ENCODE measurements around the gene GALNT9. TPM values are rescaled to one million over a fixed set of nuclear protein-coding genes. Genes with fewer than 3 reads are reported as not detected.

The GALNT9 gene
- total RNA-seq, 2 donors from 2014 or later = 0.14 to 1.0 TPM

DNA sequence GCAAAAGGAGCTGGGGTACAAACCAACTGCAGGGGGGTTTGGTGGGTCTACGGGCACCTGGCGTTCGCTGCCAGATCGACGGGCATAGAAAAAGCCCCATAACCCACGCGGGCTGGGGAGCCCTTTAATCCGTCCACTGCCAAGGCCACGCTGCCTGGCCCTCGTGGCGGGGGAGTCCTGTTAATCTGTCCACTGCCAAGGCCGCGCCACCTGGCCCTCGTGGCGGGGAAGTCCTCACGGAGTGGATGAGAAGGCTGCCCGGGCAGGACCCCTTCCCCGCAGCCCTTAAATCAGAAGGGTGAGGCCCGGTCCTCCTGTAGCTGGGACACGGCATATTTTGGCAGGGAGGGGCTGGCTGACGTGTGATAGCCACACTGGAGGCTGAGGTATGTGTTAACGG, 99.0 kb downstream of the GALNT9 start:
- Histone ChIP-seq H3K27me3 (replicated peaks; ENCODE audit: insufficient read depth) (peaks cover 15% of the 10 kb centered on the region), H3K4me1 (replicated peaks) (no peaks in the 10 kb centered on the region), H3K9me3 (no peaks in the 10 kb centered on the region), H3K4me3 (no peak overlapping the region), H3K36me3 (no peaks in the 10 kb centered on the region), H3K27ac (no peak overlapping the region)
- intact Hi-C loops (cut with DNase I) = no loop called here
- 87% methylated on average over 22 of the region's 22 CpGs for WGBS
- no peak for DNase-seq (ENCODE audit: low spot score)
- TF ChIP-seq POLR2A (IDR thresholded peaks at IDR 0.05) = no peak
- TF ChIP-seq, protein P1, sequence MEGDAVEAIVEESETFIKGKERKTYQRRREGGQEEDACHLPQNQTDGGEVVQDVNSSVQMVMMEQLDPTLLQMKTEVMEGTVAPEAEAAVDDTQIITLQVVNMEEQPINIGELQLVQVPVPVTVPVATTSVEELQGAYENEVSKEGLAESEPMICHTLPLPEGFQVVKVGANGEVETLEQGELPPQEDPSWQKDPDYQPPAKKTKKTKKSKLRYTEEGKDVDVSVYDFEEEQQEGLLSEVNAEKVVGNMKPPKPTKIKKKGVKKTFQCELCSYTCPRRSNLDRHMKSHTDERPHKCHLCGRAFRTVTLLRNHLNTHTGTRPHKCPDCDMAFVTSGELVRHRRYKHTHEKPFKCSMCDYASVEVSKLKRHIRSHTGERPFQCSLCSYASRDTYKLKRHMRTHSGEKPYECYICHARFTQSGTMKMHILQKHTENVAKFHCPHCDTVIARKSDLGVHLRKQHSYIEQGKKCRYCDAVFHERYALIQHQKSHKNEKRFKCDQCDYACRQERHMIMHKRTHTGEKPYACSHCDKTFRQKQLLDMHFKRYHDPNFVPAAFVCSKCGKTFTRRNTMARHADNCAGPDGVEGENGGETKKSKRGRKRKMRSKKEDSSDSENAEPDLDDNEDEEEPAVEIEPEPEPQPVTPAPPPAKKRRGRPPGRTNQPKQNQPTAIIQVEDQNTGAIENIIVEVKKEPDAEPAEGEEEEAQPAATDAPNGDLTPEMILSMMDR (IDR thresholded peaks at IDR 0.05) = no peak
- no peak for TF ChIP-seq POLR2AphosphoS5 (IDR thresholded peaks at IDR 0.05)

- intact Hi-C loops (cut with DNase I) = no loop called here
- Histone ChIP-seq H3K27ac (no peak overlapping the region), H3K9me3 (no peaks in the 10 kb centered on the region), H3K4me3 (no peak overlapping the region), H3K4me1 (replicated peaks) (no peaks in the 10 kb centered on the region), H3K27me3 (replicated peaks; ENCODE audit: insufficient read depth) (peaks cover 15% of the 10 kb centered on the region), H3K36me3 (no peaks in the 10 kb centered on the region)
- 85% methylated on average over 14 of the region's 17 CpGs for WGBS
- TF ChIP-seq POLR2A (IDR thresholded peaks at IDR 0.05) (no peak), POLR2AphosphoS5 (IDR thresholded peaks at IDR 0.05) (no peak)
- TF ChIP-seq, protein P1 (IDR thresholded peaks at IDR 0.05) = no peak
- no peak for DNase-seq (ENCODE audit: low spot score)
These were observed 99.5 kb downstream of the GALNT9 start for GRCh38 chr12:132229926-132230325.

GRCh38 chr12:132229193-132229760, 100.1 kb downstream of the GALNT9 start:
- intact Hi-C loops (cut with DNase I) = no loop called here
- no peaks in the 10 kb centered on the region for H3K9me3 ChIP-seq
- no peak overlapping the region for H3K4me3 ChIP-seq
- WGBS = 84% methylated on average over 29 of the region's 29 CpGs
- TF ChIP-seq, protein P1 (IDR thresholded peaks at IDR 0.05) = no peak
- TF ChIP-seq POLR2A (IDR thresholded peaks at IDR 0.05) (no peak), POLR2AphosphoS5 (IDR thresholded peaks at IDR 0.05) (no peak)
- no peaks in the 10 kb centered on the region for H3K4me1 ChIP-seq (replicated peaks)
- peaks cover 15% of the 10 kb centered on the region for H3K27me3 ChIP-seq (replicated peaks; ENCODE audit: insufficient read depth)
- H3K27ac ChIP-seq = no peak overlapping the region
- no peak for DNase-seq (ENCODE audit: low spot score)
- H3K36me3 ChIP-seq = no peaks in the 10 kb centered on the region

DNA sequence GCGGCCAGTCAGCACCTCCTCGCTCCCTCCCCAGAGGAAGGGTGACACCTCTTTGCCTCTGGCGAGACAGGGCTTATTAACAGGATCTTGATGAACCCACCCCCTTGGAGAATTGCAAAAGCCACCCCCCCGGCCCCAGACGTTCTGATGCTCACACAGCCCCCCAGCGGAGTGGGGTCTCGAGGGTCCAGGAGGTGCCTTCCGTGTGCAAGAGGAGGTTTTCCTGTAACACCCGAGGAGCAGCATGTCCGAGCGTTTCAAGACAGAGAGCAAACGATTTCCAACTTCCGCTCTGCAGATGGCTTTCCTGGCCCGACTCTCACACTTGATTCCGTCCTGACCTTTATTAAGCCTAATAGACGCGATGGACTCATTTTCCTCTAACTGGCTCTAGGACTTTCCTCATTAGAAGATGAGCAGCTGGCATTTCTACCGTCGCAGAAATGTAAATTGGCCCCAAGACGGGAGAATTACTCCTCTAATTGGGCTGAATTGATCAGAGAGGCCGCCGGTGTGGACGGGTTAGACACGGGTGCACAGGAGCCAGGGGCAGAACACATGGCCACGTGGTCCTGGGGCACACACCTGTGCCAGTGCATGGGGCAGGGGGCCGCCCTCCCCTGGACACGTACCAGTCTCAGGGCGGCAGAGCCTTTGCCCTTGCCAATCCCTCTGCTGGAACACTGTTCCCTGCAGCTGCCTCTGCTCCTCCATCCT, 100.8 kb downstream of the GALNT9 start:
- intact Hi-C loops (cut with DNase I) = no loop called here
- H3K27me3 ChIP-seq (replicated peaks; ENCODE audit: insufficient read depth) = peaks cover 15% of the 10 kb centered on the region

More for the DNA sequence above, 100.8 kb downstream of the GALNT9 start:
- Histone ChIP-seq H3K36me3 (no peaks in the 10 kb centered on the region), H3K4me3 (no peak overlapping the region), H3K27ac (no peak overlapping the region), H3K4me1 (replicated peaks) (no peaks in the 10 kb centered on the region), H3K9me3 (no peaks in the 10 kb centered on the region)
- TF ChIP-seq, protein P1 (IDR thresholded peaks at IDR 0.05) = no peak
- TF ChIP-seq POLR2AphosphoS5 (IDR thresholded peaks at IDR 0.05) (no peak), POLR2A (IDR thresholded peaks at IDR 0.05) (no peak)
- DNase-seq (ENCODE audit: low spot score) = no peak
- WGBS = 59% methylated on average over 28 of the region's 28 CpGs

Measured in prostate gland (tissue), 2 donors.